Ascending aorta (tissue), 2 donors: Measurements from ENCODE around the gene ZNF479. TPM values are rescaled to one million over a fixed set of nuclear protein-coding genes. Genes with fewer than 3 reads are reported as not detected.
"Not testable (repeated sequence)": the region's sequence is repeated elsewhere in the genome, so short reads cannot be mapped to it uniquely, and the experiment has no call there.

Source experiments
- DNase-seq, 2 donors: peaks; one replicate each; pipeline ENCODE4 v3.0.0-alpha.2; 2019; ENCODE audit warnings: low spot score in 2 of 2
- H3K27ac ChIP-seq, 2 donors: fragments of 200-600 bp; sonication (generic); one replicate each; pipeline ENCODE4 v1.5.1; 2016 to 2017; ENCODE audit warnings: mild to moderate bottlenecking in 1 of 2
- H3K27me3 ChIP-seq: fragments of 200-600 bp; sonication (generic); one replicate; pipeline ENCODE4 v1.5.1; 2017
- H3K36me3 ChIP-seq, 2 donors: fragments of 200-600 bp; sonication (generic); one replicate each; pipeline ENCODE4 v1.5.1; 2016
- H3K4me1 ChIP-seq, 2 donors: fragments of 200-600 bp; sonication (generic); one replicate each; pipeline ENCODE4 v1.5.1; 2016 to 2017; ENCODE audit warnings: mild to moderate bottlenecking in 1 of 2
- H3K4me3 ChIP-seq, 2 donors: fragments of 200-600 bp; sonication (generic); one replicate each; pipeline ENCODE4 v1.5.1; 2016 to 2017; ENCODE audit warnings: mild to moderate bottlenecking in 1 of 2
- H3K9me3 ChIP-seq, 2 donors: fragments of 200-600 bp; sonication (generic); one replicate each; pipeline ENCODE4 v1.5.1; 2016
- intact Hi-C: fragments of 100-400 bp; cut with DNase I; formaldehyde crosslinking; loops from one replicate; pipeline ENCODE4 v1.15.1; 2023
- total RNA-seq: library from RNA; depleted of rRNA; stranded (reverse); fragments of >200 nt; gene quantifications from one replicate; pipeline ENCODE4 v1.1.0, GENCODE V29; 2016
- TF ChIP-seq, protein P1 (sequence below), 3 experiments: fragments of 200-600 bp in 2 of 3; fragments of 450-650 bp in 1 of 3; sonication (generic) in 2 of 3; IDR thresholded peaks; one replicate each; pipeline ENCODE4 v1.5.1; 2016 to 2019; ENCODE audit warnings: antibody characterized with exemption in 3 of 3, mild to moderate bottlenecking in 1 of 3, moderate library complexity in 1 of 3

Gene ZNF479
- total RNA-seq, 1 donor from 2014 or later = not detected

DNA sequence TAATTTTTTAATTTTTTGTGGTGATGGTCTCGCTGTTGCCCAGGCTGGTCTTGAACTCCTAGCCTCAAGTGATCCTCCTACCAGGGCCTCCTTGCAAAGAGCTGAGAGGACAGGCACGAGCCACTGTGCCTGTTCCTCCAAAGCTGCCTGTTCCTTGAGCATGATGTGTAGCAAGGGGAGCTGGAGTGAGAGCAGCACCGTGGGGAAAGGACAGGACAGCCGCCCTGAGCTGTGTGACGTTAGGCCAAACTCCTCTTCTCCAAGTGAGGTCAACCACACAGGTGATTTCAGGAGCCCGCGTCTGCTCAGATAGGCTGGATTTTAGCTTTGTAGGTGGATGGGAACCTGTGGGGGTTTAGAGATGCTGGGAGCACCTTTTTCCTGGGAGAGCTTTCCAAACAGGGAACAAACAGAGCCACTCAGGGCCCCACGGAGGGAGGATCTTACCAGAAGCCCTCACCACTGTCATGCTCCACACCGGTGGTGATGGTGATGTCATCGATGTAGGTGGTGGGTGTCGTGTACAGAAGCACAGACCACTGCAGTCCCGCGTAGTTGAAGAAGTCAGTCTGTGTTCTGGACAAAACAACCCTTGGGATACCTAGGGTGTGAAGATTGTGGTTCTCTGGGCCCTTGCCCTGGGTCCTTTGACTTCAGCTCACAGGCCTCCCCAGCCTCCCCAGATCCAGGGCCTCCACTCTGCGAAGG is 44.8 kb upstream of the ZNF479 start:
- peaks cover 5 to 13% of the 10 kb centered on the region in 2 donors for H3K9me3 ChIP-seq
- no peak for DNase-seq
- H3K4me1 ChIP-seq = no peaks in the 10 kb centered on the region

DNA sequence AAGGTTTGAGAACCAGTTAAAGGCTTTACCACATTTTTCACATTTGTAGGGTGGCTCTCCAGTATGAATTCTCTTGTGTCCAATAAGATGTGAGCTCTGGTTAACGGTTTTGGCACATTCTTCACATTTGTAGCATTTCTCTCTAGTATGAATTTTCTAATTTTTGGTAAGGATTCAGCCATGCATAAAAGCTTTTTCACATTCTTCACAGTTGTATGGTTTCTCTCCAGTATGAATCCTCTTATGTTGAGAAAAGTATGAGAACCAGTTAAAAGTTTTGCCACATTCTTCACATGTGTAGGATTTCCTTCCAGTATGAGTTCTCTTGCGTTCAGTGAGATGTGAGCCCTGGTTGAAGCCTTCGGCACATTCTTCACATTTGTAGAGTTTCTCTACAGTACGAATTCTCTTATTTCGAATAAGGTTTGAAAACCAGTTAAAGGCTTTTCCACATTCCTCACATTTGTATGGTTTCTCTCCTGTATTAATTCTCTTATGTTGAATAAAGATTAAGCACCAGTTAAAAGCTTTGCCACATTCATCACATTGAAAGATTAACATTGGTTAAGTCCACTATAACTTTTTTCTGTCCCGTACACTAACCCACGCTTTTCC is 33.2 kb upstream of the ZNF479 start:
- intact Hi-C loops = no loop called here
- TF ChIP-seq, protein P1, sequence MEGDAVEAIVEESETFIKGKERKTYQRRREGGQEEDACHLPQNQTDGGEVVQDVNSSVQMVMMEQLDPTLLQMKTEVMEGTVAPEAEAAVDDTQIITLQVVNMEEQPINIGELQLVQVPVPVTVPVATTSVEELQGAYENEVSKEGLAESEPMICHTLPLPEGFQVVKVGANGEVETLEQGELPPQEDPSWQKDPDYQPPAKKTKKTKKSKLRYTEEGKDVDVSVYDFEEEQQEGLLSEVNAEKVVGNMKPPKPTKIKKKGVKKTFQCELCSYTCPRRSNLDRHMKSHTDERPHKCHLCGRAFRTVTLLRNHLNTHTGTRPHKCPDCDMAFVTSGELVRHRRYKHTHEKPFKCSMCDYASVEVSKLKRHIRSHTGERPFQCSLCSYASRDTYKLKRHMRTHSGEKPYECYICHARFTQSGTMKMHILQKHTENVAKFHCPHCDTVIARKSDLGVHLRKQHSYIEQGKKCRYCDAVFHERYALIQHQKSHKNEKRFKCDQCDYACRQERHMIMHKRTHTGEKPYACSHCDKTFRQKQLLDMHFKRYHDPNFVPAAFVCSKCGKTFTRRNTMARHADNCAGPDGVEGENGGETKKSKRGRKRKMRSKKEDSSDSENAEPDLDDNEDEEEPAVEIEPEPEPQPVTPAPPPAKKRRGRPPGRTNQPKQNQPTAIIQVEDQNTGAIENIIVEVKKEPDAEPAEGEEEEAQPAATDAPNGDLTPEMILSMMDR (IDR thresholded peaks at IDR 0.05) = no peak
- H3K27me3 ChIP-seq = no peaks in the 10 kb centered on the region
- no peak overlapping the region for H3K27ac ChIP-seq
- no peaks in the 10 kb centered on the region for H3K4me1 ChIP-seq
- no peak overlapping the region for H3K4me3 ChIP-seq
- no peak for DNase-seq
- peaks cover 23 to 51% of the 10 kb centered on the region in 2 donors for H3K9me3 ChIP-seq
- H3K36me3 ChIP-seq = no peaks in the 10 kb centered on the region

More for the DNA sequence above, 44.8 kb upstream of the ZNF479 start:
- Histone ChIP-seq H3K4me3 (no peak overlapping the region), H3K27me3 (no peaks in the 10 kb centered on the region), H3K27ac (no peak overlapping the region), H3K36me3 (no peaks in the 10 kb centered on the region)
- intact Hi-C loops = no loop called here
- TF ChIP-seq, protein P1 (IDR thresholded peaks at IDR 0.05) = no peak

DNA sequence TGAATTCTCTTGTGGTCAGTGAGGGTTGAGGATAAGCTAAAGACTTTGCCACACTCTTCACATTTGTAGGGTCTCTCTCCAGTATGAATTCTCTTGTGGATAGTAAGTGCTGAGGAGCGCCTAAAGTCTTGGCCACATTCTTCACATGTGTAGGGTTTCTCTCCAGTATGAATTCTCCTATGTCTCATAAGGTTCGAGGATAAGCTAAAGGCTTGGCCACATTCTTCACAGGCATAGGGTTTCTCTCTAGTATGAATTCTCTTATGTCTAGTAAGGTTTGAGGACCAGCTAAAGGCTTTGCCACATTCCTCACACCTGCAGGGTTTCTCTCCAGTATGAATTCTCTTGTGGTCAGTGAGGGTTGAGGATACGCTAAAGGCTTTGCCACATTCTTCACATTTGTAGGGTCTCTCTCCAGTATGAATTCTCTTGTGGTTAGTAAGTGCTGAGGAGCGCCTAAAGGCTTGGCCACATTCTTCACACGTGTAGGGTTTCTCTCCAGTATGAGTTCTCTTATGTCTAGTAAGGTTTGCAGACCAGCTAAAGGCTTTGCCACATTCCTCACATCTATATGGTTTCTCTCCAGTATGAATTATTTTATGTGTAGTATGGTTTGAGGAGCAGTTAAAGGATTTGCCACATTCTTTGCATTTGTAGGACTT is 12.0 kb downstream of the ZNF479 start:
- H3K27me3 ChIP-seq, intact Hi-C loops, H3K27ac ChIP-seq, H3K4me1 ChIP-seq, DNase-seq, H3K36me3 ChIP-seq, H3K4me3 ChIP-seq: not testable (repeated sequence)
- peaks cover 7 to 48% of the 10 kb centered on the region in 2 donors for H3K9me3 ChIP-seq
